NCI-H446 treated with DMSO at 0.1 percent for 48 hours (cell line): Measurements from ENCODE around the gene DMXL2.
"Not testable (repeated sequence)": the region's sequence is repeated elsewhere in the genome, so short reads cannot be mapped to it uniquely, and the experiment has no call there.

Experiments
- DNase-seq: peaks from one replicate; lab custom pipeline; 2025; lab: John Stamatoyannopoulos, UW

DMXL2 gene

DNA sequence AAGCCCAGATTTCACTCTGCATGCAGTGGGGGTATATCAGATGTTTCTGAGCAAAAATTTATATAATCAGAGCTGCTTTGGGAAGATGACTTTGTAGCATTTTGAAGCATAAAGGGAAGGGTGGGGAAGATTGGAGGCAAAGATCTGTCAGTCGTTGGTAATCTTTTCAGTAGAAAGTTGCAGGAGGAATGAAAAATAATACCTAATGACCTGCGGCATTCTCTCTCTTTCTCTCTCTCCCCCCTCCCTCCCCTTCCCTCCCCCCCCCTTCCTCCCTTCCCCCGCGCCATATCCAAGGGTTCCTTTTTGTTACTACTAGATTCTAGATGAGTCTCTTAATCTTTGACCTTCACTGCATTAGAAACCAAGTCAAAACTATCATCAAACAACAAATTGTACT is 1.5 kb upstream of the DMXL2 start:
- no peak for DNase-seq

DNA sequence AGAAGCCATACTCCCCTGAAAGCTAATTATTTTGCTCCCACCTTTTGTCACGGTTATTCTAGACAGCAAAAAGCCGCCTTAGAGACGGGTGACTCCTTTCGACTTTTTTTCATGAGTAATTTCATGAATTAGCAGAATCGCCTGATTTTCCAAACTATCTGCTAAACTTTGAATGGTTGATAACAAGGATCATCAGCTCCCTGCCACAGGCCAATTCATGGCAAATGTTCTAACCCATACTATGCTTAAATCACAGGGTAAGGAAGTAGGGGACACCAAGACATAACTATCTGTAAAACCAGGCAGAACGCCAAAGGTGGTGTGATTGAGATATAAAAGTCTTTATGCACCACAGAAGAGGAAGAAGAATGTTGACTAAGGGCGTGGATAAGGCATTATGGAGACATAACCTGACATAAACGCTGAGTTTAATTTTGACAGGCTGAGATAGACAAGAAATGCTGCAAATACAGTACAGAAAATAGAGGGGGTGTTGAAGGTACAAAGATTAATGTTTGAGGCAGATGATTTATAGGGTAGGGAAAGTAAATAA is 891 bp upstream of the DMXL2 start:
- DNase-seq = no peak

DNA sequence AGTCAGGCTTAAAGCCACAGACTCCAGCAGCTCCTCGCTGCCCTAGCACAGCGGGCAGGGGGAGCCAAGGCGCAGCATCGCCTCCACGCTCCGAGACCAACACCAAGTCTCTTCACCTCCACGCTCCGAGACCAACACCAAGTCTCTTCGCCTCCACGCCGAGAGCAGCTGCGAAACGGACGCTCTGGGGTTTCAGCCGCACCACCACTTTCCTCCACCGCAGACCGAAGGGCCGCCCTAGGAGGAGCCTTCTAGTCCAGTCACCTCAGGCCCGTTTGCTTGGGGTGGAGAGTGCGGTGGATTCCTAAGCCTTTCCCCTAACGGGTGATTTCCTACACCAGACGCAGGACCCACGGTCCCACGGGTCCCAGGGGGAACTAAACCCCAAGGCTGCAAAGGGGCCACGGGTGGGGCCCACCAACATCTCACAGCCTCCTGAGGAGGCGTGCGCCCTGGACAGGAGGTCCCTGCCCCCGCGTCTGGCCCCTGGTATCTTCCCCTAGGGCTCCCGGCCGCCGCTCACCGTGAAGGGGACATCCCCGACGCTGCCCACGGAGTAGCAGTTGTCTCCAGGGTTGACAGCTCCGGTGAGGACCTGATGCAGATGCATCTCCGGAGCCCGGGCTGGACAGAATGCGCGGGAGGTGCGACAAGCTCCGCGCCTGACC is 501 bp downstream of the DMXL2 start:
- no peak for DNase-seq

DNA sequence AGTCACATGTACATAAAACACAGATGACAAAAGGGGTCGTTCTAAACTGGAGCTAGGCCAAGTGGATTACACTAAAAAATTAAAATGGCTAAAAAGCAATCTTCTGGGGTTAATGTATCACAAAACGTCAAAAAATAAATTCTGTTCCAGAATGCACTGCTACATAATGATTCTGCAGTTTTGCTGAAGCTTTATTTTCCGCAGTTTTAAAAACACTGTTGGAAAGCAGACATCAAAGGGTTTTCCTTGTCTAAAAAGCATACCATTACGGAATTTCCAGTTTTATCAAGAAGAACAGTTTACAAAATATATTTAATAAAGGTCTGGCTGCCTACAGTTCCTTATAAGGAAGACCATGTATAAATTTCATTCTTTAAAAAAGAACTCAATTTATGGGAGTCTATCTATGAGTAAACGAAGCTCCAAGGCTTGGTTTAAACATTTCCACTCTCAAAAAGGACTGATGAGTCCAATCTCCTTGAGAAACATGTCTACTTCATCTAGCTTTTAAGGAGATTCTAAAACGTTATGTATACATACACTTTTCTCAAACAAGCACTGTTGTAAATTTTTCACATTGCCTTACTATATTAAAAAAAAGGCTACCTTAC is 1.3 kb downstream of the DMXL2 start:
- no peak for DNase-seq

DNA sequence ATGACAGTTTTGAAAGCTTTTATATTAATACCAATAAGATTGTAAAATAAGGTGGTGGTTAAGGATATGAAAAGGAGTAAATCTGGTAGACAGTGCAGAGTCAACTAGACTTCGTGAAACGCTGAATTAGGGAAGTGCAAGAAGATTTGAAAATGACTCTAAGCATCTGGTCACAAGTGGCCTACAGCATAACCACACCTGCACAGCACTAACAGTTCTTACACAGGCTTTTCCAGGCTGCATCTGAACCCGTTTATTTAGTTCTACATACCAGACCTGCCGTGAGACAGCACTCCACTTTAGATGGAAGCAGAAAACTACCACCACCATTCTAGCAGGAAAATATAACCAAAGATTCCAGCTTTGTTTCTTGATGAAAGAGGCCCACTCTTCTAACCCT is 1.9 kb downstream of the DMXL2 start:
- no peak for DNase-seq

DNA sequence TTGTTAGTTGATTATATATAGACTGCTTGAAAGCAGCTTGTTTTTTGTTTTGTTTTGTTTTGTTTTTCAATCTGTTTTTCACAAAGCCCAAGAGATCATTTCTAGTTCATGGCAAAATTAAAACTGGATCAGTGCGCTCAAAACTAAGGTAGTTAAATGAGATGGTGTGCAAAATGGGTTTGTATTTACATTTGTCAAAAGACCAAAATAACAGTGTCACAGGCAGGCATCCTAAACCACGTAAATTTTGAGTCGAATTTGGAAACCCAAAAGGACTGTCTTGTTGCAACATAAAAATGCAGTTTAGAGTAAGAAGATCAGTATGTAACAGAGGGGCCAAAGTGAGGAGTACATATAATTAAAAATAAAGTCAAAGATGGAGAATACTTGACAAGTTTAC is 2.4 kb downstream of the DMXL2 start:
- DNase-seq = no peak

DNA sequence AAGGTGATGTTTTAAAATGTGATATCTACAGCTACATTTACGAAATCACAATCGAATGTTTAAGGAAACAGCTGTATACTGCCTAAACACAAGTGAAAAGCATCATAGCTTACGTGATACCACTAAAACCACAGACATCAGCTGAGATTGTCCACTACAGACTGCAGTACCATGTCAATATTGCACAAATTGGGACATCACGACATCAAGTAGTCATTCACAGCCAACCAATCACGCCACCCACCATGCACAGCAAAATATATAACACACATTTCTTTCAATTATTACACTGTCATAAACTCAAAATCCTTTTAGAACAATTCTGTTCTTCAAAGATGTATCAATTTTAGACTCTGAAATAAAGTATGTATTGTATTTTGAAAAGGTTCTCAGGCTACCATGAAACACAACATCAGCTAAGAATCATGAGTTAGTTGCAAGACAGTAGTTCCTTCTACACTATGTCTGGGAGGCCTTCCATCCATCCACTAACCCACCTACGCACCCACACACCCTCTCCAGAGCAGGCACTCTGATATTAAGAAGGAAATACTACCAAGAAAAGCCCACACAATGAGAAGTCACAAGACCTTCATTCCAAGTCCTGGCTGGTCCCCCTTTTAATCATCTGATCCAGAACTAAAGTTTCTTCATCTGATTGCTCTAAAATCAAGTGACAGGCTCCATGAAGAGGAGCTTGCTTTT is 3.1 kb downstream of the DMXL2 start:
- DNase-seq = no peak

DNA sequence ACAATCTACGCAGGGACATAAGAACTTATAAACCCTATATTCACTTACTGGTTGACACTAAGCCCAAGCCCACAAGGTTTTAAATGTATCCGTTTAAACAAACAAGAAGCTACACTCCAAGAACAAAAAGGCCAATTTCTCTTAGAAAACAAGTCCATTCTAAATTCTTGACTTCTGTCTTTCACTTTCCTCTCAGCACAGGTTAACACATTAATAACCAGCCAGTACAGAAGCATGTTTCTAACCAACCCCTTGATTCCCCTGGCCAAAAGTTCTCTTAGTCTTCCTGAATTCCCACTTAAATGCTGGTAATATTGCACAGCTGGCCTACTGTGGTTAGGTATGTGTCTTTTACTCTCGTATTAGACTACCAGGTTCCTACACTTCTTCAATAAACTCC is 4.7 kb downstream of the DMXL2 start:
- no peak for DNase-seq

DNA sequence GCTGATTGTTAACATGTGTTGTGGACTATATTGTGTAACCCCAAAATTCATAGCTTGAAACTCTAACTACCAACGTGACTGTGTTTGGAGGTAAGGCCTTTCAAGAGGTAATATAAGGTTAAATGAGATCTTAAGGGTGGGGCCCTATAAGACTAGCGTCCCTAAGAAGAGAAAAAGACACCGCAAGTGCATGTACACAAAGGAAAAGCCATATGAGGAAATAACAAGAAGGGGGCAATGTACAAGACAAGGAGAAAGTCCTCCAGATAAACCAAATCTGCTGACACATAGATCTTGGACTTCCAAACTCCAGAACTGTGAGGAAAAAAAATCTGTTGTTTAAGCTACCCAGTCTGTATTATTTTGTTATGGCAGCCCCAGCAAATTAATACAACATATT is 8.6 kb downstream of the DMXL2 start:
- no peak for DNase-seq

DNA sequence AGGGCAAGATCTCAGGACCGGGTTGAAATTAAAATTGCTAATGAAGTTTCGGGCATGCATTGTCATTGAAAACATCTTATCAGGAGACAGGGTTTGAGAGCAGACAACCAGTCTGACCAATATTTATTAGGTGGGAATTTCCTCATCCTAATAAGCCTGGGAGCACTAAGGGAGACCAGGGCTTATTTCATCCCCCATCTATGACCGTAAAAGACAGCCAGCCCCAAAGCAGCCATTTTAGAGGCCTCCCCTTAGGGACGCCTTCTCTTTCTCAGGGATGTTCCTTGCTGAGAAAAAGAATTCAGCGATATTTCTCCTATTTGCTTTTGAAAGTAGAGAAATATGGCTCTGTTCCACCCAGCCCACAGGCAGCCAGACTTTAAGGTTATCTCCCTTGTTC is 9.9 kb downstream of the DMXL2 start:
- not testable (repeated sequence) for DNase-seq

DNA sequence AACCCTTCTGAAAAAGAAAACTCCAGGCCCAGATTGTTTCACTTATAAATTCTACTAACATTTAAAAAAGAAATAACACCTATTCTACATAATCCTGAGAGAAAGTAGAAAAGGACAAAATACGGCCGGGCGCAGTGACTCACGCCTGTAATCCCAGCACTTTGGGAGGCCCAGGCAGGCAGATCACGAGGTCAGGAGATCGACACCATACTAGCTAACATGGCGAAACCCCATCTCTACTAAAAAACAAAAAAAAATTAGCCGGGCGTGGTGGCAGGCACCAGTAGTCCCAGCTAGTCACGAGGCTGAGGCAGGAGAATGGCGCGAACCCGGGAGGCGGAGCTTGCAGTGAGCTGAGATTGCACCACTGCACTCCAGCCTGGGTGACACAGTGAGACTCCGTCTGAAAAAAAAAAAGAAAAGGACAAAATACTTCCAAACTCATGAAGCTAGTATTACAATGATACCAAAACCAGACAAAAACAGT is 19.1 kb downstream of the DMXL2 start:
- not testable (repeated sequence) for DNase-seq

DNA sequence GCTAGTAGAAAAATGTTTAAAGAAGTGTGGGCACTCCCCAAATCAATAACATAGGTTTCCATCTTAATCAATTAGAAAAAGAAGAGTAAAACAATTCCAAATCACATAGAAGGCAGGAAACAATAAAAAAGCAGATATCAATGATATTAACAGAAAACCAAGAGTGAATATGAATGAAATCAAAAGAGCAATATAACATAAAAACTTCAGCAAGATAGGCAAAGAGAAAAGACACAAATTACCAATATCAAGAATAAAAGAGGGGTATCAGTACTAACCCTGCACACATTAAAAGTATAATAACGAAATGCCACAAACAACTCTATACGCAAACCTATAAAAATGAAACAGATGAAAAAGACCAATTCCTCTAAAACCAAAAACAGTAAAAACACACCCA is 19.6 kb downstream of the DMXL2 start:
- no peak for DNase-seq

DNA sequence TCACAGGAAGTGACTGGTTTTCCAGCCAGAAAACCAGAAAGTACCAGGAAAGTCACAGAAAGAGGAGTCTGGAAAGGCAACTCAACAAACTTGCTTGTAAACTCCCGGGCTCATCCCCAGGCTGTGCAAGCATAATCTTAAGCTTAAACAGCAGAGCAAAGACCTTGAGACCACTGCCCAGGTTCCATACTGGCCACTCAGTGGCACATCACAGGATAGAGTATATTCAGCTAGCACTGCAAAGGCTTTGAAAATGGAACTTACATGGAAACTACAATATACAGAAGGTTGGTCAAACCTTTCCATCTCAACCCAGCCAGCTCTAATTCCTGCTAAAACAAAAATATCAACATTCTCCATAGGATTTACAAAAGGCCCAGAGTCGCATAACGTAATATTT is 20.1 kb downstream of the DMXL2 start:
- DNase-seq = no peak

DNA sequence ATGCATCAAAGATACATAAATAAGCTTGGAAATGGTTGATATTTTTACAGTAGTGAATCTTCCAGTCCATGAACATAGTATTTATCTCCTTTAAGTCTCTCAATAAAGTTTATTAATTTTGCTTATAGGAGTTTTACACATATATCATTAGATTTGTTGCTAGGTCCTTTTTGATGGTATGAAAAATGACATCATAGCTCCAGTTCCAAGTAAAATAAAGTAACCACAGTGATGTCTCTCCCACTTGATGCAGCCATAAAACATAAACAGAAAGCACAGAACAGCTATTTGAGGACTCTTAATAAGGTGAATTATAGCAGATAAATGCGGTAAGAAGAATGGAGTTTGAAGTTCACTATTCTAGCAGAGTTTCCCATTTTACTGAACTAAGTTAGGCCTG is 20.8 kb downstream of the DMXL2 start:
- no peak for DNase-seq

DNA sequence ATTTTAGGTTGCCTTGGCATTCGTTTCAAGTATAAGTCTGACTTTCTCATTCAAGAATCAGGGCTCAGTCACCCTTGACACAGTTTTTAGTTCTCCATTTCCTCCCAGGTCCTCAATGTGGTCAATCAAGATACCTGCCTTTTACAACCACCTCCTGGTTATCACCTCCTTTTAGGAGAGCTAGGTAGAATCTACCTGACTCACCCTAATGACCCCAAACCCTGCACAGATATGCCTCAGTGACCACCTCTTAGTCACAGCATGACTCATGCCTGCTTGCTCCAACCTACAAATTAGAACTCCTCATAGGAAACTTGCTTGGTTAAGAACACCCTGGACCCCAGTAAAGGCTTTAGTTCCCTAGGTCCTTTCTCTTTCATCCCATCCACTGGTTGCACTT is 22.5 kb downstream of the DMXL2 start:
- DNase-seq = no peak

DNA sequence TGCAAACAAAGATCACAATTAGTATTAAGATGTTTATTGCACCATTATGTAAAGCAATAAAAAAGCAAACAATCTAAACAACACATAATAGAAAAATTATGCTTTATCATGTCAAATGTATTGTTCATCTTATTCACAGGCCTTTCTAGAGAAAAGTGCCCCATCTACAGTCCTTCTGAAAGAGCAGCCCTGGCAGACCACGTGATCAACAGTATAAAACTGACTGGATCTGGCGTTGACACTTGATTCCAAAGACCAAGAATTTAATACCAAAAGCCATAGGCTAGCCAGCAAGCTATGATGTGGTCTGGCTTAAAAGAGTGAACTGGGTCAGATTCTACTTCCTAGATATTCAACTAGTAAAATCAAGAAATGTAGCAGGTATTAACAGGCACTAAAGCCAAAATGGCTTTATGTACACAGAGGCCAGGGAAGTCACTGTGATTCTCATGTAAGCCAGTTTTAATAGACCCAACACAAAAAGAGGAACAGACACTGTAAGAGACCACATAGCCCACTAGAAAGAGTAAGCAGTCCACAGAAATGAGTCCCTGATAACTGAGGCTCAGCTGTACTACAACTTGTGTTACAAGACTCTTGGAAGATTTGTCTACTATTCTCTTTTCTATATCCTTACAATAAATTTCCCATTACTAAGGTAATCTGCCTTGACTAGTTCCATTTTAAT is 32.5 kb downstream of the DMXL2 start:
- DNase-seq = no peak

DNA sequence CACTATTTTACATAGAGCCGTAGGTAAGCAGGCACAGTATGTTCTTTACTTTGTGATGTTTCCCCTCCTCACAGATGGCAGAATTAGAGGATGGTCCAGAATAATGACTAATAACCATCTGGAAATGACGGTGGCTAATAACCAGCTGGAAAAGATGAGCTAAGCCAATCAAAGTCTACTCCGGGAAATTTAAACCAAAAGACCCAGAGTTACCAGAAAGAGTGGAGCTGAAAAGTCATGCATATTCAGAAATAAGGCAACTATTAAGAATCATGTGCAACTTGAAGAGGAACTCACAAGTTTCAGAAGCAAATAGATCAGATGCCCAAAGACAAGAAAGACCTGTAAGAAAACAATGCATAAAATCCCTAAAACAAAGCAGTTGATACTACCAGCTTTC is 33.6 kb downstream of the DMXL2 start:
- DNase-seq = no peak

DNA sequence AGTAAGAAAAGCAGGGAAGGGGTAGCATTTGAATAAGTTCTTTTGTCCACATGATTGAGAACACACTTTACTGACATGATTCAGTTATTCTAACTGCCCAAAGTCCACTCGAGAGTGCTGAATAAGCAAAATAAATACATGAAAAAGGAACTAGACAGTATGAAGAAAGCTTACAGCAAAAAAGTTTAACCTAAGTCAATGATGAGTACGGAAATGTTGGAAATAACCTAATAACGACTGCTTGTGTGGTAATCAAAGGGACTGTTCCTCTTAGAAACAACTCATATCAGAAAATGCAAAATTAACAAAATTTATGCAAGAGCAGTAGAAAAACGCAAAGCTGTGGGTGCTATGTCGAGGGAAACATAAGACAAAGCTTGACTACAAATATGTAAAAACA is 36.6 kb downstream of the DMXL2 start:
- no peak for DNase-seq

DNA sequence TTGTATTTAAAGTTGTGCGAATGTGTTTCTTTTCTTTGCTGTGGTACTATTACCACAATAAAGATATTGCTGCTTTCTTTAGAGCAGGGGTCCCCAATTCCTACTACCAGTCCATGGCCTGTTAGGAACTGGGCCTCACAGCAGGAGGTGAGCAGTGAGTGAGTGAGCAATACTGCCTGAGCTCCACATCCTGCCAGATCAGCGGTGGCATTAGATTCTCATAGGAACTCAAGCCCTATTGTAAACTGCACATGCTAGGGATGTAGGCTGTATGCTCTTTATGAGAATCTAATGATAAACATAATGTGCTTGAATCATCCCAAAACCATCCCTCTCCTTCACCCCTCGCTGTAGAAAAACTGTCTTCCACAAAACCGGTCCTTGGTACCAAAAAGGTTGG is 41.6 kb downstream of the DMXL2 start:
- DNase-seq = no peak

DNA sequence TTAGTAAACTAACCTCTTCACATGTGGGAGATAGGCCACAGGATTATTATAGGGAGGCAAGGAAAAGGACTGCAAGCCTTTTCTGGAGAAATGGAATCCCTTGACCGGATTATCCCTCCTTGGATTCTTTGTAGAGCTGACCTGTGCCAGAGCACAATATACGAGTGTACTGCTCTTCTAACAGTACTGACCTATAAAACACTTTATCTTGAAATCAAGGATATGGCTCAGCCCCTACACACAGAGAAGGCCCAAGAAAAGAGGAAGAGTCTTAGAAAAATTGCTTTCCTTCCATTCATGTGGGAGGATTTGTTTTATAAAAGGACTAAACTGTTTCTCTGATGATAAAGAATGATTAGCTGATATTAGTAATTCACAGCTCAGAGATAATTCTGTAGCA is 42.2 kb downstream of the DMXL2 start:
- DNase-seq = no peak

DNA sequence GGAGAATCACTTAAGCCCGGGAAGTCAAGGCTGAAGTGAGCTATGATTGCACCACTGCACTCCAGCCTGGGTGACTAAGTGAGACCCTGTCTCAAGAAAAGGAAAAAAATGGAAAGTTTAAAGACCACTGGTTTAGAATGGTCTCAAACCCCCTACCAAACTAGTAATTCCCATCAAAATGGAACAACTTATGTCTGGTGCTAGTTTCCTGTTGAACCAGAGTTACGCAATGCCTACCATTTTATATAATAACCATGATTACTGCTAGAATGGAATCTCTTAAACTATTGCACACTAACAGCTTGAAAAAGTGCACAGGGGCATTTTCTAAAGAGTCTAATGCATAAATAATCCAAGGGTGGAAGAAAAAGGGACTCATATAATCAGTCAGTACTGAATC is 43.6 kb downstream of the DMXL2 start:
- DNase-seq = no peak

DNA sequence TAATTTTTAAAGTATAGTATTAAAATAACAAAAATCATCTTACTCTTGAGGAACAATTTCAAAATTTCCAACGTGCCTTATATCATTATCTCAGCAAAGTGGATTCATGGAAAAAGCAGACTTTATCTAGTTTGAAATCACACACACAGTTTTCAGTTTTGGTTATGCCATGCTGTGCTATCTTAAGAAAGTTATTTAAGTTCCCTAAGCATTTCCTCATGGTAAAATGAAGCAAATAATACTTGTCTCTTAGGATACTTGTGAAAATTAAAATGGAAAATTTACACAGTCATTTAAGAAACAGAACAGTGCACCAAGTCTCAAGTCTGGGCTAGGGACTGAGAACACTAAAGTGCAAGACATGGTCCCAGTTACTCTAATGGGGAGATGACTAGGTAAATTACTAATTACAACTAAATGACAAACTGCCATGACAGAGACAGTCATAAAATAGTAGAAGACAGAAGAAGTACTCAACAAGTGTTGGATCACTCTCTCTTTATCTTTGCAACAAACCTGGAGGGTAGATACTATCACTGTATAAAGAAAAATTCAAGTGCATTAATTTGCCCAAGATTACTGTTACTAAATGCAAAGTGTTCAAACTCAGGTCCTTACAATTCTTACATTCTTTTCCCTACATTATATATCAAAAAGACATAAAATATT is 44.8 kb downstream of the DMXL2 start:
- no peak for DNase-seq
